Kidney glomerular epithelial cell (primary cell): ENCODE data around the gene GRIA4.
"Not testable (repeated sequence)": the region's sequence is repeated elsewhere in the genome, so short reads cannot be mapped to it uniquely, and the experiment has no call there.

ENCODE experiments used
- DNase-seq: peaks from one replicate; lab custom pipeline; 2025; lab: John Stamatoyannopoulos, UW

GRIA4 gene

GRCh38 chr11:105719073-105719822, 109.4 kb downstream of the GRIA4 start:
- peak; percentile 60 for DNase-seq

- DNase-seq: no peak
Observed at GRCh38 chr11:105720096-105720495, 110.2 kb downstream of the GRIA4 start.

- no peak for DNase-seq
Observed at GRCh38 chr11:105723269-105723668, 113.4 kb downstream of the GRIA4 start.

- DNase-seq: no peak
Observed at GRCh38 chr11:105732611-105733010, 122.7 kb downstream of the GRIA4 start.

GRCh38 chr11:105734426-105734825, 124.6 kb downstream of the GRIA4 start:
- no peak for DNase-seq

GRCh38 chr11:105738251-105738650, 128.4 kb downstream of the GRIA4 start:
- no peak for DNase-seq

GRCh38 chr11:105738986-105739795, 129.3 kb downstream of the GRIA4 start:
- no peak for DNase-seq

GRCh38 chr11:105740164-105740903, 130.5 kb downstream of the GRIA4 start:
- DNase-seq: no peak

GRCh38 chr11:105741488-105742020, 131.7 kb downstream of the GRIA4 start:
- no peak for DNase-seq

GRCh38 chr11:105754260-105754659, 144.4 kb downstream of the GRIA4 start:
- no peak for DNase-seq

- no peak for DNase-seq
Observed at GRCh38 chr11:105754716-105755115, 144.8 kb downstream of the GRIA4 start.

- no peak for DNase-seq
Observed at GRCh38 chr11:105757107-105757506, 147.2 kb downstream of the GRIA4 start.

GRCh38 chr11:105763594-105763993, 153.7 kb downstream of the GRIA4 start:
- no peak for DNase-seq

- DNase-seq: no peak
Observed at GRCh38 chr11:105767931-105768330, 158.1 kb downstream of the GRIA4 start.

GRCh38 chr11:105769627-105770026, 159.8 kb downstream of the GRIA4 start:
- no peak for DNase-seq

GRCh38 chr11:105773452-105773851, 163.6 kb downstream of the GRIA4 start:
- DNase-seq: not testable (repeated sequence)

GRCh38 chr11:105774899-105775298, 165.0 kb downstream of the GRIA4 start:
- no peak for DNase-seq

GRCh38 chr11:105780781-105781525, 171.1 kb downstream of the GRIA4 start:
- no peak for DNase-seq

GRCh38 chr11:105781807-105782206, 171.9 kb downstream of the GRIA4 start:
- DNase-seq: no peak

- DNase-seq: no peak
Observed at GRCh38 chr11:105783216-105783615, 173.3 kb downstream of the GRIA4 start.

GRCh38 chr11:105785850-105786249, 176.0 kb downstream of the GRIA4 start:
- DNase-seq: not testable (repeated sequence)

- no peak for DNase-seq
Observed at GRCh38 chr11:105786741-105787140, 176.9 kb downstream of the GRIA4 start.
